PC-9 (cell line): ENCODE measurements around the gene IL4R. TPM values are rescaled to one million over a fixed set of nuclear protein-coding genes. Genes with fewer than 3 reads are reported as not detected.

ENCODE experiments used
- BruUV-seq: library from RNA; stranded (reverse); fragments of 400-500 nt; replicated peaks from 2 replicates; lab custom pipeline; 2021; lab: Mats Ljungman, UMichigan
- CTCF ChIA-PET: fragments of 300-600 bp; sonication (Branson Sonifier 250); formaldehyde crosslinking; loops from one replicate; lab custom pipeline; 2022; ENCODE audit warnings: antibody characterized with exemption; lab: Charles Lee
- POLR2A ChIA-PET: fragments of 300-600 bp; sonication (Branson Sonifier 250); formaldehyde crosslinking; loops from one replicate; lab custom pipeline; 2022; ENCODE audit warnings: antibody characterized with exemption; ENCODE audit not compliant: unreplicated experiment; lab: Charles Lee
- DNase-seq, 2 experiments: peaks; one replicate each; pipeline versions ENCODE4 v3.0.0 to v3.0.0-alpha.2; 2015 to 2022; ENCODE audit warnings: mixed read lengths in 1 of 2
- H2AFZ ChIP-seq: fragments of 200-600 bp; sonication (generic); 2 replicates; pipeline ENCODE4 v1.8.1; 2017; ENCODE audit warnings: antibody characterized with exemption
- H3F3A ChIP-seq: fragments of 200-600 bp; sonication (generic); 2 replicates; pipeline ENCODE4 v1.8.1; 2017; ENCODE audit warnings: antibody characterized with exemption, mild to moderate bottlenecking, low read depth; ENCODE audit not compliant: insufficient read depth
- H3K27ac ChIP-seq: fragments of 200-600 bp; sonication (generic); 2 replicates; pipeline ENCODE4 v1.6.1; 2016; ENCODE audit warnings: mixed run types
- H3K27me3 ChIP-seq: fragments of 200-600 bp; sonication (generic); 2 replicates; pipeline ENCODE4 v1.6.1; 2016; ENCODE audit warnings: low read depth, mixed run types; ENCODE audit not compliant: insufficient read depth
- H3K36me3 ChIP-seq: fragments of 200-600 bp; sonication (generic); 2 replicates; pipeline ENCODE4 v1.6.1; 2016; ENCODE audit warnings: low read depth, mixed run types
- H3K4me1 ChIP-seq: fragments of 200-600 bp; sonication (generic); replicated peaks from 2 replicates; pipeline ENCODE4 v1.6.1; 2016; ENCODE audit warnings: mixed run types; ENCODE audit not compliant: insufficient read depth
- H3K4me2 ChIP-seq: fragments of 200-600 bp; sonication (generic); 2 replicates; pipeline ENCODE4 v1.6.1; 2017; ENCODE audit warnings: mixed run types
- H3K4me3 ChIP-seq: fragments of 200-600 bp; sonication (generic); 2 replicates; pipeline ENCODE4 v1.6.1; 2016; ENCODE audit warnings: mixed run types
- H3K79me2 ChIP-seq: fragments of 200-600 bp; sonication (generic); 2 replicates; pipeline ENCODE4 v1.6.1; 2017; ENCODE audit warnings: low read depth, mixed run types
- H3K9me2 ChIP-seq: fragments of 200-600 bp; sonication (generic); 2 replicates; pipeline ENCODE4 v1.8.1; 2017; ENCODE audit warnings: mild to moderate bottlenecking; ENCODE audit not compliant: insufficient read depth
- H3K9me3 ChIP-seq: fragments of 200-600 bp; sonication (generic); 2 replicates; pipeline ENCODE4 v1.8.1; 2016; ENCODE audit warnings: low read depth; ENCODE audit not compliant: insufficient read depth
- H4K20me1 ChIP-seq: fragments of 200-600 bp; sonication (generic); 2 replicates; pipeline ENCODE4 v1.8.1; 2017; ENCODE audit not compliant: insufficient read depth
- EZH2 ChIP-seq: fragments of 200-600 bp; sonication (generic); IDR thresholded peaks from 2 replicates; pipeline ENCODE4 v1.8.0; 2017; ENCODE audit warnings: antibody characterized with exemption, low read depth
- intact Hi-C: fragments of 100-400 bp; cut with micrococcal nuclease; formaldehyde crosslinking; loops from one replicate; pipeline ENCODE4 v1.10.0; 2022; ENCODE audit not compliant: unreplicated experiment
- total RNA-seq: library from RNA; stranded (reverse); gene quantifications from 2 replicates; pipeline ENCODE4 v1.2.3, GENCODE V29; 2021
- TF ChIP-seq, protein P1 (sequence below): fragments of 200-600 bp; sonication (generic); conservative IDR thresholded peaks from 2 replicates; pipeline ENCODE4 v1.6.1; 2017; ENCODE audit warnings: mixed run types, antibody characterized with exemption, mild to moderate bottlenecking, moderate library complexity

IL4R gene
- total RNA-seq, 1 experiment from 2014 or later: 76.5 TPM

DNA sequence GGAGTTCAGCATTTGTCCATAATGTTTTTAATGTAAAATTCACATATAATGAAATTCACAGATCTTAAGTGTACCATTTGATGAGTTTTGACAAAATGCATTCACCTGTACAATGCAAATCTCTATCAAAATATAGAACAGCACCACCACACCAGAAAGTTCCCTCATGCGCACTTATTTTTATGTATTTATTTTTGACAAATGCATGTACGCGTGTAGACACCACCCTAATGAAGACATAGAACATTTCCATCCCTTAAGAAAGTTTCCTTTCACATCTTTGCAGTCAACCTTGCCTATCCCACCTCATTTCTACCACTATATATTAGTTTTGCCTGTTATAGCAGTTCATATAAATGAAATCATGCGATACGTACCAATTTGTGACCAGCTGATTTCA lies 15.6 kb upstream of the IL4R start:
- Histone ChIP-seq H3K4me3 (no peak overlapping the region), H2AFZ (no peak overlapping the region), H3K4me1 (no peaks in the 10 kb centered on the region), H4K20me1 (no peaks in the 10 kb centered on the region), H3K9me3 (no peaks in the 10 kb centered on the region), H3F3A (no peaks in the 10 kb centered on the region), H3K4me2 (no peak overlapping the region), H3K79me2 (no peaks in the 10 kb centered on the region), H3K36me3 (no peaks in the 10 kb centered on the region), H3K9me2 (no peaks in the 10 kb centered on the region), H3K27ac (no peak overlapping the region), H3K27me3 (no peaks in the 10 kb centered on the region)
- BruUV-seq: no TSS peak
- ChIA-PET POLR2A (no interaction called here), CTCF (no interaction called here)
- TF ChIP-seq, protein P1, sequence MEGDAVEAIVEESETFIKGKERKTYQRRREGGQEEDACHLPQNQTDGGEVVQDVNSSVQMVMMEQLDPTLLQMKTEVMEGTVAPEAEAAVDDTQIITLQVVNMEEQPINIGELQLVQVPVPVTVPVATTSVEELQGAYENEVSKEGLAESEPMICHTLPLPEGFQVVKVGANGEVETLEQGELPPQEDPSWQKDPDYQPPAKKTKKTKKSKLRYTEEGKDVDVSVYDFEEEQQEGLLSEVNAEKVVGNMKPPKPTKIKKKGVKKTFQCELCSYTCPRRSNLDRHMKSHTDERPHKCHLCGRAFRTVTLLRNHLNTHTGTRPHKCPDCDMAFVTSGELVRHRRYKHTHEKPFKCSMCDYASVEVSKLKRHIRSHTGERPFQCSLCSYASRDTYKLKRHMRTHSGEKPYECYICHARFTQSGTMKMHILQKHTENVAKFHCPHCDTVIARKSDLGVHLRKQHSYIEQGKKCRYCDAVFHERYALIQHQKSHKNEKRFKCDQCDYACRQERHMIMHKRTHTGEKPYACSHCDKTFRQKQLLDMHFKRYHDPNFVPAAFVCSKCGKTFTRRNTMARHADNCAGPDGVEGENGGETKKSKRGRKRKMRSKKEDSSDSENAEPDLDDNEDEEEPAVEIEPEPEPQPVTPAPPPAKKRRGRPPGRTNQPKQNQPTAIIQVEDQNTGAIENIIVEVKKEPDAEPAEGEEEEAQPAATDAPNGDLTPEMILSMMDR: no peak
- TF ChIP-seq EZH2: no peak
- DNase-seq: no peak
- intact Hi-C loops: no loop called here

DNA sequence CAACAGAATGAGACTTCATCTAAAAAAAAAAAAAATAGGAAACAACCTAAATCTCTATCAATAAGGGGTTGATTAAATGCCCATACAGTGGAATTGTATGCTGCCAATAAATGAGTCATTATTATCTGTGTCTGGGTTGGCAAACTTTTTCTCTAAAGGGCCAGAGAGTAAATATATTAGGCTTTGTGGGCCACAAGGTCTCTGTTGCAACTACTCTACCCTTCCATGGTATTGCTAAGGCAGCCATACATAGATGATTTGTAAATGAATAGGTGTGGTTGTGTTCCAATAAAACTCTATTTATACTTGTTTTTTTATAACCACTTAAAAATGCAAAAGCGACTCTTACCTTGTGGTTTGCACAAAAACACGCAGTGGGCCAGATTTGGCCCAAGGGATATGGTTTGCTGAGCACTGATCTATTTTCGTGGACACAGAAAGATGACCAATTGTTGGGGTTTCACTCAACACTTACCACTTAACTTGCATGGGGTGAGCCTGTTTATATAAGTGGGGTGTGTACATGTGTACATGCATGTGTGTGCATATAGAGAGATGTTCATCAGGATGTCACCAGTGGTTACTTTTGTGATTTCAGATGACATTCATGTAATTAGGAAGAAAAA lies 12.4 kb upstream of the IL4R start:
- Histone ChIP-seq H3K4me1 (no peaks in the 10 kb centered on the region), H3K4me2 (no peak overlapping the region), H3K4me3 (no peak overlapping the region), H3F3A (no peaks in the 10 kb centered on the region), H3K9me3 (no peaks in the 10 kb centered on the region), H3K9me2 (no peaks in the 10 kb centered on the region), H3K27ac (no peak overlapping the region), H3K79me2 (no peaks in the 10 kb centered on the region), H4K20me1 (no peaks in the 10 kb centered on the region), H3K27me3 (no peaks in the 10 kb centered on the region), H2AFZ (no peak overlapping the region), H3K36me3 (no peaks in the 10 kb centered on the region)
- no peak for TF ChIP-seq EZH2
- CTCF ChIA-PET: no interaction called here
- no TSS peak for BruUV-seq
- intact Hi-C loops: no loop called here
- POLR2A ChIA-PET: interaction anchor here (0.6 kb wide), 1 partner anchor 61 kb away, joined by 3 read pairs; no protein-coding TSS in a partner anchor
- no peak for DNase-seq

DNA sequence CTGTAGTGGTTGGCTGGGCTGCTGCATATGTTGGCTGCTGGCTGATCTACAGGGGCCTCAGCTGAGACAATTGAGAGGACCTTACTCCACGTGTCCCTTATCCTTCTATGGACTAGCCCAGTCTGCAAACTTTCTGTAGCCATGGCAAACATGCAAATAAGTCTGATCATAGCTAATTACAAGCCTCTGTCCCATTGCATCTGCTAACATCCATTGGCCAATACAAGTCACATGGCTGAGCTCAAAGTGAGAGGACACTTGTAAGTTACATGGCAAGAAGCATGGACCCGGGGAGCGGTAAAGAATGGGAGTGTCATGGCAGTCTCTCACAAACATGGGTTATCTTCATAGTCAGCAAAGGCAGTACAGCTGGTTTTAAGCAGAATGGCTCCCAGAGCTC lies 11.6 kb upstream of the IL4R start:
- BruUV-seq: no TSS peak
- ChIA-PET CTCF (no interaction called here), POLR2A (interaction anchor here (0.6 kb wide), 1 partner anchor 60 kb away, joined by 3 read pairs; no protein-coding TSS in a partner anchor)
- TF ChIP-seq EZH2: no peak
- TF ChIP-seq, protein P1: no peak
- no peak overlapping the region for H2AFZ ChIP-seq
- no peaks in the 10 kb centered on the region for H4K20me1 ChIP-seq
- H3K79me2 ChIP-seq: no peaks in the 10 kb centered on the region
- no peak overlapping the region for H3K4me3 ChIP-seq
- H3K9me3 ChIP-seq: no peaks in the 10 kb centered on the region; the same call in 1 of the 2 replicates
- no peaks in the 10 kb centered on the region for H3K36me3 ChIP-seq
- no peaks in the 10 kb centered on the region for H3K27me3 ChIP-seq
- H3K4me2 ChIP-seq: no peak overlapping the region
- DNase-seq: no peak
- no peaks in the 10 kb centered on the region for H3K9me2 ChIP-seq
- intact Hi-C loops: no loop called here
- no peak overlapping the region for H3K27ac ChIP-seq
- no peaks in the 10 kb centered on the region for H3F3A ChIP-seq
- H3K4me1 ChIP-seq: no peaks in the 10 kb centered on the region
